Uterus (tissue), 4 donors: ENCODE results near the gene ANGPTL4. TPM values are rescaled to one million over a fixed set of nuclear protein-coding genes. Genes with fewer than 3 reads are reported as not detected.
A peak's percentile ranks its signal among the peaks of the same experiment; 100 is the strongest.
"Not testable (repeated sequence)": the region's sequence is repeated elsewhere in the genome, so short reads cannot be mapped to it uniquely, and the experiment has no call there.

ENCODE experiments used
- DNase-seq, 2 donors: peaks; one replicate each; pipeline ENCODE4 v3.0.0-alpha.2; 2019 to 2020
- H3K27ac ChIP-seq, 2 donors: fragments of 200-600 bp; sonication (generic); 1 replicate in 1 of 2; 2 replicates in 1 of 2; pipeline ENCODE4 v1.5.1; 2016 to 2018
- H3K27me3 ChIP-seq, 2 donors: fragments of 200-600 bp; sonication (generic); one replicate each; pipeline ENCODE4 v1.5.1; 2018 to 2019; ENCODE audit warnings: control low read depth in 1 of 2
- H3K36me3 ChIP-seq, 2 donors: fragments of 200-600 bp; sonication (generic); one replicate each; pipeline ENCODE4 v1.5.1; 2019; ENCODE audit warnings: control low read depth in 1 of 2
- H3K4me1 ChIP-seq, 2 donors: fragments of 200-600 bp; sonication (generic); one replicate each; pipeline ENCODE4 v1.5.1; 2018 to 2019; ENCODE audit warnings: control low read depth in 1 of 2
- H3K4me3 ChIP-seq, 2 donors: fragments of 200-600 bp; sonication (generic); 1 replicate in 1 of 2; 2 replicates in 1 of 2; pipeline ENCODE4 v1.5.1; 2018 to 2019; ENCODE audit warnings: mild to moderate bottlenecking in 1 of 2
- H3K9me3 ChIP-seq, 2 donors: fragments of 200-600 bp; sonication (generic); one replicate each; pipeline ENCODE4 v1.5.1; 2019; ENCODE audit warnings: control low read depth in 1 of 2
- CTCF ChIP-seq, 4 experiments: fragments of 200-600 bp in 2 of 4; fragments of 450-650 bp in 2 of 4; sonication (generic) in 2 of 4; IDR thresholded peaks; one replicate each; pipeline ENCODE4 v1.5.1; 2016 to 2019; ENCODE audit warnings: antibody characterized with exemption in 4 of 4, mild to moderate bottlenecking in 2 of 4, moderate library complexity in 1 of 4
- POLR2A ChIP-seq, 2 donors: fragments of 450-650 bp; IDR thresholded peaks; one replicate each; pipeline ENCODE4 v1.6.1; 2016; ENCODE audit warnings: antibody characterized with exemption in 2 of 2, mild to moderate bottlenecking in 1 of 2, moderate library complexity in 1 of 2
- intact Hi-C: fragments of 100-400 bp; cut with DNase I; formaldehyde crosslinking; loops from one replicate; pipeline ENCODE4 v1.15.1; 2023; ENCODE audit warnings: low total_unique reads
- total RNA-seq, 4 donors: library from RNA; depleted of rRNA in 3 of 4; stranded (reverse); fragments of >200 nt in 3 of 4; gene quantifications; one replicate each; pipeline versions ENCODE4 v1.1.0 to v1.2.4, GENCODE V29; 2014 to 2023
- donor health status: DM: yes; HTN: yes; CAD: no.

Gene ANGPTL4
- total RNA-seq, 4 donors from 2014 or later: 0.76 to 21.2 (median 13.5) TPM

- no peaks in the 10 kb centered on the region for H3K9me3 ChIP-seq
- TF ChIP-seq POLR2A (IDR thresholded peaks at IDR 0.05) (no peak), CTCF (IDR thresholded peaks at IDR 0.05) (no peak)
- peaks cover 0 to 9% of the 10 kb centered on the region in 2 donors for H3K27me3 ChIP-seq
- intact Hi-C loops: no loop called here
- no peaks in the 10 kb centered on the region for H3K4me1 ChIP-seq
- peak overlapping the region; percentile 31 to 39 for H3K4me3 ChIP-seq
- H3K36me3 ChIP-seq: no peaks in the 10 kb centered on the region
- DNase-seq: no peak
- H3K27ac ChIP-seq: peak overlapping the region; percentile 75 to 83
Observed at GRCh38 chr19:8342316-8342683, 21.7 kb upstream of the ANGPTL4 start.

GRCh38 chr19:8342684-8343482 is 21.1 kb upstream of the ANGPTL4 start, which contains the start of gene KANK3:
KANK3 (minus strand) TSS chr19:8343262; CDS start chr19:8337828, 5,434 bp downstream.
- DNase-seq: peak; percentile 84 to 89
- Histone ChIP-seq H3K4me1 (no peaks in the 10 kb centered on the region), H3K36me3 (no peaks in the 10 kb centered on the region), H3K27ac (peak within 1 kb of the TSS; percentile 75 to 83), H3K9me3 (no peaks in the 10 kb centered on the region), H3K27me3 (peaks cover 0 to 9% of the 10 kb centered on the region in 2 donors), H3K4me3 (peak within 1 kb of the TSS; percentile 31 to 39)
- TF ChIP-seq CTCF (IDR thresholded peaks at IDR 0.05) (peak in 2 of 4 experiments; percentile 12 to 20), POLR2A (IDR thresholded peaks at IDR 0.05) (peak; percentile 82 to 84)
- intact Hi-C loops: no loop called here

- Histone ChIP-seq H3K27ac (no peak overlapping the region), H3K4me3 (peak overlapping the region in 1 of 2 donors; percentile 39), H3K9me3 (no peaks in the 10 kb centered on the region), H3K36me3 (no peaks in the 10 kb centered on the region), H3K4me1 (no peaks in the 10 kb centered on the region), H3K27me3 (peaks cover 0 to 9% of the 10 kb centered on the region in 2 donors)
- no peak for DNase-seq
- TF ChIP-seq CTCF (IDR thresholded peaks at IDR 0.05) (no peak), POLR2A (IDR thresholded peaks at IDR 0.05) (no peak)
- intact Hi-C loops: no loop called here
Observed at GRCh38 chr19:8343483-8343844, 20.5 kb upstream of the ANGPTL4 start.

GRCh38 chr19:8349629-8350372 is 14.2 kb upstream of the ANGPTL4 start:
- H3K4me1 ChIP-seq, H3K27ac ChIP-seq, DNase-seq, H3K9me3 ChIP-seq, H3K36me3 ChIP-seq, H3K4me3 ChIP-seq, H3K27me3 ChIP-seq: not testable (repeated sequence)
- intact Hi-C loops: loop anchor here (10.0 kb wide), 1 partner anchor 55 kb away; no protein-coding TSS in a partner anchor

- Histone ChIP-seq H3K36me3 (no peaks in the 10 kb centered on the region), H3K9me3 (no peaks in the 10 kb centered on the region), H3K4me1 (no peaks in the 10 kb centered on the region), H3K27me3 (no peaks in the 10 kb centered on the region), H3K27ac (peak overlapping the region; percentile 41 to 57), H3K4me3 (no peak overlapping the region)
- intact Hi-C loops: loop anchor here (10.0 kb wide), 1 partner anchor 53 kb away; no protein-coding TSS in a partner anchor
- no peak for DNase-seq
- TF ChIP-seq POLR2A (IDR thresholded peaks at IDR 0.05): no peak
- TF ChIP-seq CTCF (IDR thresholded peaks at IDR 0.05): no peak
Observed at GRCh38 chr19:8352134-8352827, 11.7 kb upstream of the ANGPTL4 start.

- not testable (repeated sequence) for H3K36me3 ChIP-seq, DNase-seq, H3K4me1 ChIP-seq, H3K4me3 ChIP-seq, H3K27me3 ChIP-seq, H3K9me3 ChIP-seq
- H3K27ac ChIP-seq: peak overlapping the region; percentile 41 to 57
- intact Hi-C loops: loop anchor here (10.0 kb wide), 1 partner anchor 52 kb away; no protein-coding TSS in a partner anchor
Observed at GRCh38 chr19:8352845-8353244, 11.1 kb upstream of the ANGPTL4 start.
